GM19372 (cell line): ENCODE measurements around the gene FFAR3.
"Not testable (repeated sequence)": the region's sequence is repeated elsewhere in the genome, so short reads cannot be mapped to it uniquely, and the experiment has no call there.

Source experiments
- ATAC-seq: cut with Tn5 transposase; IDR thresholded peaks from one replicate; pipeline ENCODE4 v1.9.1; 2021; ENCODE audit warnings: mild to moderate bottlenecking, low read depth, moderate library complexity; ENCODE audit not compliant: unreplicated experiment

FFAR3 gene

DNA sequence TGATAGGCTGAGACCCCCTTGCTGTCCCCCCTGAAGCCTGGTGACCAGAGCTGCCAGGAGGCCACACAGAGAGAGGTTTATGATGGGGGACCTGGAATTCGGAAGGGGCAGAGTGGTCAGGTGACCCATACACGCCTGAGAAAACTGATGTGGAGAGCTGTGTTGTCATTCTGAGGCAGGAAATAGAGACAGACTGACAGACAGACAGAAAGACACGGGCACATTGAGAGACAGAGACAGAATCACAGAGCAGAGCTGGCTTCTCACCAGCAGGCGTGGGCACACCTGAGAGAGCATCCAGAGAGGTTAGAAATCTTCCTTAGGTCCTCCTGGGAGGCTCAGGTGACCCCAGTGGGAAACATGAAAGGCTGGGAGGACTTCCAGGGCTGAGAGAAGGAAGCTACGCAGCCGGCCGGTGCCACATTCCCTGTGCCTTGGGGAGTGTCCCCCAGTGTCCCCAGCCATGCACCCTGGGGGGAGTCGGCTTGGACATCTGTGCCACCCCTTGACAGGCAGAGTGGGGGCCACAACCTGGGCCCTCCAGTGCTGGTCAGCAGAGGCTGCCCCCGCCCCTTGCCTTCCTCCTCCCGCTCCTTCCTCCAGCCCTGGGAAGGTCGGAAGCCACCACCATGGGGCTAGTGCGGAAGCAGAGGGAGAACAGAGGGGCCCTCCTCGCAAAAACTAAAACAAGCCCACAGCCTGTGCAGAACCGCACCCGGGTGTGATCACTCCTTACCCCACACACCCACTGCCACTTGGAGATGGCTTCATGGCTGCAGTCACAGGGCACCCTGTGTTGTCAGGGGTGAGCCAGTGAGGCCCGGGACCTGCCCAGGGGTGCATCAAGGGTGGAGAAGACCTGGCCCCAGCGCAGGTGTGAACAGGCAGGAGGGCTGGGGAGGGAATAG is 8.4 kb upstream of the FFAR3 start:
- ATAC-seq, result no peak

DNA sequence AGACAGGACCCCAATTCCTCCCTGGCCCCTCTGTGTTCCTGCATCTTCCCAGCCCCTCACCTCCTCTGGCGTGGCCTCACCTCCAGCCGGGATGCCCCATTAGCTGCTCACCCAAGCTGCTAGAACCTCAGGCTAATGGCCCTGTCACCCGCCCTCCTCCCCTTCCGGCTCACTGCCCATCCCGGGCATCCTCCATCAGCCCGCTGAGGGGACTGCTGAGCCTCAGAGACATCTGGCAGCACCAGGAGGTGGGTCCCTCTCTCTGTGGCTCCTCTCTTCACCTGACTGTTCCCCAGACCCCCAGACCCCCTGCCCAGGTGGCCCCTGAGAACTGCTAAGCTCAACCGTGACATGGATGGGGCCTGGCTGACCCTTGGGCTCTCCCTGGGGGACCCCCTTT is 7.7 kb upstream of the FFAR3 start:
- no peak for ATAC-seq

DNA sequence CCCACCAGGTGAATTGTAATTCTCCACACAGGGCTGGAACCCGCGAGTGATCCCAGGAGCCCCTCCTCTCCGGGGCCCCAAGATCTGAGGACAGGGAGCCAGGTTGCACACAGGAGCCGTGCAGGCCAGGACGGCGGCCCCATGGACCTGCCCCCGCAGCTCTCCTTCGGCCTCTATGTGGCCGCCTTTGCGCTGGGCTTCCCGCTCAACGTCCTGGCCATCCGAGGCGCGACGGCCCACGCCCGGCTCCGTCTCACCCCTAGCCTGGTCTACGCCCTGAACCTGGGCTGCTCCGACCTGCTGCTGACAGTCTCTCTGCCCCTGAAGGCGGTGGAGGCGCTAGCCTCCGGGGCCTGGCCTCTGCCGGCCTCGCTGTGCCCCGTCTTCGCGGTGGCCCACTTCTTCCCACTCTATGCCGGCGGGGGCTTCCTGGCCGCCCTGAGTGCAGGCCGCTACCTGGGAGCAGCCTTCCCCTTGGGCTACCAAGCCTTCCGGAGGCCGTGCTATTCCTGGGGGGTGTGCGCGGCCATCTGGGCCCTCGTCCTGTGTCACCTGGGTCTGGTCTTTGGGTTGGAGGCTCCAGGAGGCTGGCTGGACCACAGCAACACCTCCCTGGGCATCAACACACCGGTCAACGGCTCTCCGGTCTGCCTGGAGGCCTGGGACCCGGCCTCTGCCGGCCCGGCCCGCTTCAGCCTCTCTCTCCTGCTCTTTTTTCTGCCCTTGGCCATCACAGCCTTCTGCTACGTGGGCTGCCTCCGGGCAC is 6.7 kb upstream of the FFAR3 start:
- ATAC-seq, result no peak

DNA sequence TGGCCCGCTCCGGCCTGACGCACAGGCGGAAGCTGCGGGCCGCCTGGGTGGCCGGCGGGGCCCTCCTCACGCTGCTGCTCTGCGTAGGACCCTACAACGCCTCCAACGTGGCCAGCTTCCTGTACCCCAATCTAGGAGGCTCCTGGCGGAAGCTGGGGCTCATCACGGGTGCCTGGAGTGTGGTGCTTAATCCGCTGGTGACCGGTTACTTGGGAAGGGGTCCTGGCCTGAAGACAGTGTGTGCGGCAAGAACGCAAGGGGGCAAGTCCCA is 6.1 kb upstream of the FFAR3 start:
- ATAC-seq, result no peak

DNA sequence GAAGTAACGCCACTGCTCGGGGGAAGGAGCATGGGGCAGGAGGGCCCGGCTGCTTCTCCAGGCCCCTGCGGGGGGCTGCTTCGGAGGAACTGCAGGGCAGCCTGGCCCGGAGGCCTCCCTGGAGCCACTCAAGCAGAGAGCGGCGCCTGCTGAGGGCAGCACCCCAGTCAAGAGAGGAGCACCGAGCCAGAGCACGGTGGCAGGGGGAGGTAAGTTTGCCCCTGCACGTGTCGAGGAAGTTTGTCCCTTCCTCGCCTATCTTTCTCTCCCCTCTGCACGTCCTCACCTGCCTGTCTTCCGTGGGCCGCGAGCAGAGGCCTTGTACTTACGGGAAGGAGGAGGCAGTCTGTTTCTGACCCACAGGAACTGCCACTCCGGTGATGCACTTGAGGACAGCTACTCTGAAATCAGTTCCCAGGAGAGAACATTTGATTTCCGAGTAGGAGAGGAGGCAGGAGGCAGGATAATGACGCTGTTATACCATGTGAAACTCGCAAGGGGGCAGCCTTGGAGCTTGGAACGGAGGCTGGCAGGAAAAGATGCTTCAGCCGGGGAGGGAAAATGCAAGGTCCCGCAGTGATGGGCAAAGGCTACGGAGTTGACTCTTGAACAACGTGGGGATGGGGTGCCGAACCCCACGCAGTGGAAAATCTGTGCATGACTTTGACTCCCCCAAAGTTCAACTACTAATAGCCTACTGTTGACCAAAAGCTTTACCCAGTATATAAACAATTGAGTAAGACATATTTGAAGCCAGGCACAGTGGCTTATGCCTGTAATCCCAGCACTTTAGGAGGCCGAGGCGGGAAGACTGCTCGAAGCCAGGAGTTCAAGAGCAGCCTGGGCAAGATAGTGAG is 5.6 kb upstream of the FFAR3 start:
- no peak for ATAC-seq

DNA sequence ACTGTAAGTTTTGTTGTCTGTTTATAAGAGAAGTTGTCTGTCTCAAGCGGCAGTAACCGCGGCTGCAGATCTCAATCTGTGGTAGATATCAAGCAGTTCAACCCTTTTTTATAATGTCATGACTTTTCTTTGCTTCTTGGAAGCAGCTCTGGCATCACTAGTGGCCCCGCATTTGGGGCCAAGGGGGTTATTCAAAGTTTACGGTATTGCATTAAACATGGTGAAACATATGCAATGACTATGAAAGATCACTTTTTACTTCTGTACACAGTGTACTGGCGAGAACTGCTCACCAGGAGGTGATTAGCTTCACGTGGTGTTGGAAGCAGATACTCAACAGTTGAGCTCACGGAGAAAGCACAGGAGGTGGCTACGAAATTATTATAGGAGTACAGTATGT is 4.6 kb upstream of the FFAR3 start:
- ATAC-seq, result no peak

DNA sequence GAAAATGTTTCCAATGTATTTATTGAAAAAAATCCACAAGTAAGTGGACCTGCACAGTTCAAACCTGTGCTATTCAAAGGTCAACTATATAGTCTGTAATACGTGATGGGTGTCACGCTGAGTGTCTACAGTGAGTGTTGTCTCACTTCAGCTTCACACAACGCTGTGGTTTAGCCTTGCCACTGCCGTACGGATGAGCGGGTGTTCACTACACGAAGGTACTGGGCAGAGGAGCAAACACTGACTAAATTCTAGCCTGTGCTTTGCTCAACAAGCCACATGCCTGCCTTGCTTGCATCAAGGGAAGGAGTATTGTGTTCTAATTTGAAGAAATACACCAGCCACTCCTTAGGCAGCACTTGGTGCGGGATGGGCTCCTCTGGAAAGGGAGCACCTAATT is 3.4 kb upstream of the FFAR3 start:
- ATAC-seq, result no peak

DNA sequence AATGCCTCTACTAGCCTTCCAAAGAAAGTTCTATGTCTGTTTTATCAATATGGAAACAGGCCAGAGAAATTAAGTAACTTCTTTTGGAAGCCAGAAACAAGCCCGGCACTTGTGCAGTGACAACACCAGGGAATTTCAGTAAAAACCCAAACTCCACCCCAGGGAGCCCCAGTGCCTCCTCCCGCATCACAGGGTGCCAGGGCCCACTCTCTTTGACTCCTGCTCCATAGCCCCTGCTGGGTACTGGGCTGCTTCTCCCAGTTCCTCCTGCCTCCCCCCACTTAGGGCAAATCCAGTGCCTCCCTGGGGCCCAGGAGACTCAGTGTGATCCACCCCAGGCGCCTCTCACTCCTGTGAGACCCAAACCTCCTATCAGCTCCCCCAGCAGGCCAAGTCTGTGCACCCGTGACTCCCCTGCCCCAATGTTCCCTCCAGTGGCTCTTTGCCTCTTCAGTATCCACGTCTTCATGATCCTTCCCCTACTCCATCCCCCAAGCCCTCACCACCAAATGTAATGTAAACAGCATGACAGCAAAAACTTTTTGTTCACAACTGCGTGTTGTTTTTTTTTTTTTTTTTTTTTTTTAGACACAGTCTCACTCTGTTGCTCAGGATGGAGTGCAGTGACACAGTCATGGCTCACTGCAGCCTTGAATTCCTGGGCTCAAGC is 2.3 kb upstream of the FFAR3 start:
- no peak for ATAC-seq

DNA sequence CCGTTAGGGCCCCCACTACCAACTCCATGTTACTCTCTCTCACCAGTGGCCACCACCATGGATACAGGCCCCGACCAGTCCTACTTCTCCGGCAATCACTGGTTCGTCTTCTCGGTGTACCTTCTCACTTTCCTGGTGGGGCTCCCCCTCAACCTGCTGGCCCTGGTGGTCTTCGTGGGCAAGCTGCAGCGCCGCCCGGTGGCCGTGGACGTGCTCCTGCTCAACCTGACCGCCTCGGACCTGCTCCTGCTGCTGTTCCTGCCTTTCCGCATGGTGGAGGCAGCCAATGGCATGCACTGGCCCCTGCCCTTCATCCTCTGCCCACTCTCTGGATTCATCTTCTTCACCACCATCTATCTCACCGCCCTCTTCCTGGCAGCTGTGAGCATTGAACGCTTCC is 574 bp downstream of the FFAR3 start:
- ATAC-seq, result not testable (repeated sequence)

DNA sequence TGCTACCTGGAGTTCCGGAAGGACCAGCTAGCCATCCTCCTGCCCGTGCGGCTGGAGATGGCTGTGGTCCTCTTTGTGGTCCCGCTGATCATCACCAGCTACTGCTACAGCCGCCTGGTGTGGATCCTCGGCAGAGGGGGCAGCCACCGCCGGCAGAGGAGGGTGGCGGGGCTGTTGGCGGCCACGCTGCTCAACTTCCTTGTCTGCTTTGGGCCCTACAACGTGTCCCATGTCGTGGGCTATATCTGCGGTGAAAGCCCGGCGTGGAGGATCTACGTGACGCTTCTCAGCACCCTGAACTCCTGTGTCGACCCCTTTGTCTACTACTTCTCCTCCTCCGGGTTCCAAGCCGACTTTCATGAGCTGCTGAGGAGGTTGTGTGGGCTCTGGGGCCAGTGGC is 1.1 kb downstream of the FFAR3 start:
- not testable (repeated sequence) for ATAC-seq

DNA sequence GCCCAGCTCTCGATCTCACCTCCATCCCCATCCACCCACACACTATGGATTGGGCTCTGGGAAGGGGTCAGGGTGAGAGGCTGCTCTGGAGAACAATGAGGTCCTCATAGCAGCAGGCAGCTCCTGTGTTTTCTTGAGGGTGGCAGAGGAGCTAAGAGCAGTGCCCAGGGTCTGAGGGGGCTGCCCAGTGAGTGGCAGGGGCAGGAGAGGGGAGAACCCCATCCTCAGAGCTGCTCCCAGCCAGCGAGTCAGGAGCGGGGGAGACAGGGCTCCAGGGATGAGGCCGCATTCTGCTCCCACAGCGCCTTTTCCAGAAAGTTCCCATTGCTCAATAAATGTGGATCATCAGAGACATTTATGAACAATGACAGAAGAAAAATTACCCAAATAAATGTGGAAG is 1.8 kb downstream of the FFAR3 start:
- ATAC-seq, result not testable (repeated sequence)

DNA sequence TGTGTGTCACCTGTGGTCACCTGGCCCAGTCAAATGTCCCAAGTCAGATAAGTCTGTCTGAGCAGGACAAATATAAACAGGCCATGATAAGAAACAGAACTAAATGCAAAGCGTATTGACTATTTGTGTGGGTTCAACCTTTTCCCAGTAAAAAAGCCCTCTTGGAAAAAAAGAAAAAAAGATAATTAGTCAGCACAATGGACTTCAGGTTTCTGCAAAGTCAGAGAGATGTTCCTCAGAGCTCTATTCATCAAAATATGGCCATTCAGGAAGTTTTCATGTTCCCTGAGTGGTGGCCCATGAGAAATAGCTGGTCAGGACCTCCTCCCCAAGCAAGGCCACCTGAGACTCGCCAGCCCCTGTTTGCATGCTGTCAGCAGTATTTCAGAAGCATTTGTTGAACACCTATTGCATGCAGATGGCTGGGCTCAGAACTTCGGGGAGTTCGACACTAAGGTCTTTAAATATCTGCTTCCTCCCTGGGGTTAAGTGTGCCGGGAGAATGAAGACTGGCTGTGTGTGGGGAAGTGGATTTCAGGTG is 2.7 kb downstream of the FFAR3 start:
- no peak for ATAC-seq

DNA sequence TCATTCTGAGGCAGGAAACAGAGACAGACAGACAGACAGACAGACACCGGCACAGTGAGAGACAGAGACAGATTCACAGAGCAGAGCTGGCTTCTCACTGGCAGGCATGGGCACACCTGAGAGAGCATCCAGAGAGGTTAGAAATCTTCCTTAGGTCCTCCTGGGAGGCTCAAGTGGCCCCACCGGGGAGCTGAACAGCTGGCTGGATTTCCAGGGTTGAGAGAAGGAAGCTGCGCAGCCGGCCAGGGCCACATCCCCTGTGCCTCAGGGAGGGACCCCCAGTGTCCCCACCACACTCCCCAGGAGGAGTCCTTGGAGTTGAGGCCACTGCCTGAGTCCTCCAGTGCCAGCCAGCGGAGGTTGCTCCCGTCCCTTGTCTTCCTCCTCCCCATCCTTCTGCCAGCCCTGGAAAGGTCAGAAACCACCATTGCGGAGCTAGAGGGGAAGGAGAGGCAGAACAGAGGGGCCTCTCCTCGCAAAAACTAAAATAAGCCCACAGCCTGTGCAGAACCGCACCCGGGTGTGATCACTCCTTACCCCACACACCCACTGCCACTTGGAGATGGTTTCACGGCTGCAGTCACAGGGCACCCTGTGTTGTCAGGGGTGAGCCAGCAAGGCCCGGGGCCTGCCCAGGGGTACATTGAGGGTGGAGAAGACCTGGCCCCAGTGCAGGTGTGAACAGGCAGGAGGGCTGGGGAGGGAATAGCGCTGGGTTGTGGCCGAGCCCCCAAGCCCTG is 4.2 kb downstream of the FFAR3 start:
- no peak for ATAC-seq

DNA sequence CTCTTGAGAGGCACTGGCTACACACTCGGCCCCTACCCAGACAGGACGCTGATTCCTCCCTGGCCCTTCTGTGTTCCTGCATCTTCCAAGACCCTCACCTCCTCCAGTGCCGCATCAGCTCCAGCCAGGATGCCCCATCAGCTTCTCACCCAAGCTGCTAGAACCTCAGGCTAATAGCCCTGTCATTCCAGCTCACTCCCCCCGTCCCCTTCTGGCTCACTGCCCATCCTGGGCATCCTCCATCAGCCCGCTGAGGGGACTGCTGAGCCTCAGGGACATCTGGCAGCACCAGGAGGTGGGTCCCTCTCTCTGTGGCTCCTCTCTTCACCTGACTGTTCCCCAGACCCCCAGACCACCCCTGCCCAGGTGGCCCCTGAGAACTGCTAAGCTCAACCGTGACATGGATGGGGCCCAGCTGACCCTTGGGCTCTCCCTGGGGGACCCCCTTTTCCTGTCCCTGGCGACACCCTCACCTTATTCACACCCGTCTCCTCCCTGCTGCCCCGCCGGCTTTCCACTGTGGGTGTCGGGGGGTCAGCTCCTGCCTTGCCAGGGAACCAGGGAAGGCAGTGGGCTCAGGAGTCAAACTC is 4.8 kb downstream of the FFAR3 start:
- ATAC-seq, result no peak

DNA sequence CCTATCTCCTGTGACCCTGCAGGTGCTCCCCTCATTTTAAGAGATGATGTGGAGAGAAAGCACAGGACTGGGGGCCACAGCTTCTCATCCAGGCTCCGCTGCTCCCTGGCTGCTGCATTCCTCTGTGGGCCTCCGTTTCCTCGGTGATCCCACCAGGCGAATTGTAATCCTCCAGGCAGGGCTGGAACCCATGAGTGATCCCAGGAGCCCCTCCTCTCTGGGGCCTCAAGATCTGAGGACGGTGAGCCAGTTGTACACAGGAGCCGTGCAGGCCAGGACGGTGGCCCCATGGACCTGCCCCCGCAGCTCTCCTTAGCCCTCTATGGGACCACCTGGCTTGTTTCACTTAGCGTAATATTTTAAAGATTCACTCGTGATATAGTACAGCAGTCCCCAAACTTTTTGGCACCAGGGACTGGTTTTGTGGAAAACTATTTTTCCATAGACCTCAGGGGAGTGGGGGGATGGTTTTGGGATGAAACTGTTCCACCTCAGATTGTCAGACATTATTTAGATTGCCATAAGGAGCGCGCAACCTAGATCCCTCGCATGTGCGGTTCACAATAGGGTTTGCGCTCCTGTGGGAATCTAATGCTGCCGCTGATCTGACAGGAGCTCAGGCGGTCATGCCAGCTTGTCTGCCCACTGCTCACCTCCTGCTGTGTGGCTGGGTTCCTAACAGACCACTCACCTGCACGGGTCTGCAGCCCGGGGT is 5.6 kb downstream of the FFAR3 start:
- ATAC-seq, result no peak

DNA sequence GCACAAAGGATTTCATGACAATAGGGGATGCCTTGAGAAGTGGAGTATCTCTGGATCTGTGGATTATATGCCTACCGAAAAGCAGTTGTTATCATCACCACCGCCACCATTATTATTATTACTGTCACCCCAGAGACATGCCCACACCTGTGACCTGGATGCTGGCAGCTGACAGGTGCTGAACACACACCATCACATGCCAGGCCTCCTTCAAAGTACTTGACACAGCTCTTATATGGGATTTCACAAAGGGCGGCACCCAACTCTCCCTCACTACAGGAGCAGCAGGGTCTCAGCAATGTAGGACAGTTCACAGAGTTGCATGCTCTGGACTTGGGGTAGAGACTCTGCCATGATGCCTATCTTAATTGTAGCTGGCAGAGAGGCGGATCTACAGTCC is 7.0 kb downstream of the FFAR3 start:
- no peak for ATAC-seq

DNA sequence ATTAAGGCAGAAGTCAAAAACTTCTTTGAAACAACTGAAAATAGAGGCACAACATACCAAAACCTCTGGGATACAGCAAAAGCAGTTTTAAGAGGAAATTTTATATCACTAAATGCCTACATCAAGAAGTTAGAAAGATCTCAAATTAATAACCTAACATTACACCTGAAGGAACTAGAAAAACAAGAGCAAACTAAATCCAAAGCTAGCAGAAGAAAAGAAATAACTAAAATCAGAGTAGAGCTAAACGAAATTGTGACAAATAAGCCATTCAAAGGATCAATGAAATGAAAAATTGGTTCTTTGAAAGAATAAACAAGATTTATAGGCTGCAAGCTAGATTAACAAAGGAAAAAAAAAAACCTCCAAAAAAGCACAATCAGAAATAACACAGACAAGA is 10.1 kb downstream of the FFAR3 start:
- no peak for ATAC-seq

DNA sequence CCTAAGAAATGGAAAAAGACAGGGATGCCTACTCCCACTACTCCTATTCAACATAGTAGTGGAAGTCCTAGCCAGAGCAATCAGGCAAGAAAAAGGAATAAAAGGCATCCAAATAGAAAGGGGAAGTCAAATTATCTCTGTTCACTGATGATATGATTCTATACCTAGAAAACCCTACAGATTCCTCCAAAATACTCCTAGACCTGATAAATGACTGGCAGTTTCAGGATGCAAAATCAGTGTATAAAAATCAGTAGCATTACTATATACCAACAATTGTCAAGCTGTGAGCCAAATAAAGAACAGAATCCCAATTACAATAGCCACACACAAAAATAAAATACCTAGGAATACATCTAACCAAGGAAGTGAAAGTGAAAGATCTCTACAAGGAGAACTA is 11.3 kb downstream of the FFAR3 start:
- ATAC-seq, result no peak

DNA sequence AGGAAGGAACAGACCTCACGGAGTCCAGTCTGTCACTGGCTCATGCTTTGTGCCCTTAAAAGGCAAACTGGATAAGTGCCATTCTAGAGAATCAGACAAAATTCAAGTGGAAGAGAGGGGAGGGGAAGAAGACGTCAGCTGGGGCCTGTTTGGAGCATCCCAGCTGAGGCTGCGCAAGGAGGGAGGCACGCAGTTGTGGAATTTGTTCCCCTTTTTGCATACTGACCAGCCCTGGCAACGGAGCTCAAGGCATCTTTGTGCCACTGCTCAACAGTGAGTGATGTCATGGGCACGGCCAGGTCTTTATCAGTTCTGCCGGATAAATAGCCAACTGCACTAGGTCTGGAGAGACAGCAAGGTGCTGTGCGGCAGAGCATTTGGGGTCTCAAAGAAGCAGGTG is 12.5 kb downstream of the FFAR3 start, which contains the start of gene GPR42:
Gene GPR42, plus strand, starts transcription at position 347 of the 400 bp plus-strand sequence. CDS start 292 bp downstream, outside the sequence.
- no peak for ATAC-seq
